ENCODE results near the gene ELP5.

DNA sequence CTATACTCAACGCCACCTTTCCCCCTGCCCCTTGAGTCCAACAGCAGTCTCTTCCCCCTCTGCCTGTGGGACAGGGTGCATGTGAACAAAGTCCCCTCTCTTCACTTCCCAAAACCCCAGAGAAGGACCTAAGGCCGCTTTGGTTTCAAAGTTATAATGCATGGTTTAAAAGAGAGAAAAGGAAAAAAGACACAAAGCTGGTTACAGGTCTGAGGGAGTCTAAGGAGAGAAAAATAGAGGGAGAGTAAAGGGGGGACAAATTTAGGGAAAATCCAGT, 8.6 kb upstream of the ELP5 start:
- TF ChIP-seq POLR2A (IDR thresholded peaks at IDR 0.05; ENCODE audit: low read length) (no peak), GATA1 (IDR thresholded peaks at IDR 0.05; ENCODE audit: low read depth, low read length) (no peak)
